GM23338 (cell line): ENCODE results near the gene RUNX1. TPM values are rescaled to one million over a fixed set of nuclear protein-coding genes. Genes with fewer than 3 reads are reported as not detected.

ENCODE experiments used
- ATAC-seq: fragments of 200-7000 bp; cut with Tn5 transposase; 3 replicates; pipeline ENCODE4 v1.9.1; 2020
- DNase-seq: peaks from one replicate; pipeline ENCODE4 v3.0.0-alpha.2; 2015; ENCODE audit warnings: low spot score
- H2AFZ ChIP-seq: fragments of 200-600 bp; sonication (generic); 2 replicates; pipeline ENCODE4 v1.8.0; 2016; ENCODE audit warnings: antibody characterized with exemption, mild to moderate bottlenecking, moderate library complexity
- H3F3A ChIP-seq: fragments of 200-600 bp; sonication (generic); replicated peaks from 2 replicates; pipeline ENCODE4 v1.8.0; 2017; ENCODE audit warnings: antibody characterized with exemption, mixed run types, low read depth
- H3K27ac ChIP-seq: fragments of 200-600 bp; sonication (generic); 2 replicates; pipeline ENCODE4 v1.6.1; 2016; ENCODE audit warnings: low read depth
- H3K27me3 ChIP-seq: fragments of 200-600 bp; sonication (generic); 2 replicates; pipeline ENCODE4 v1.8.0; 2016; ENCODE audit warnings: mild to moderate bottlenecking, mixed run types, moderate library complexity; ENCODE audit not compliant: insufficient read depth
- H3K36me3 ChIP-seq: fragments of 200-600 bp; sonication (generic); 2 replicates; pipeline ENCODE4 v1.8.0; 2016; ENCODE audit warnings: mild to moderate bottlenecking; ENCODE audit not compliant: insufficient read depth
- H3K4me1 ChIP-seq: fragments of 200-600 bp; sonication (generic); 2 replicates; pipeline ENCODE4 v1.8.0; 2016; ENCODE audit warnings: mild to moderate bottlenecking, moderate library complexity; ENCODE audit not compliant: insufficient read depth
- H3K4me2 ChIP-seq: fragments of 200-600 bp; sonication (generic); 2 replicates; pipeline ENCODE4 v1.7.1; 2017; ENCODE audit warnings: mixed run types
- H3K4me3 ChIP-seq: fragments of 200-600 bp; sonication (generic); 2 replicates; pipeline ENCODE4 v1.6.1; 2016; ENCODE audit warnings: mixed run types
- H3K79me2 ChIP-seq: fragments of 200-600 bp; sonication (generic); replicated peaks from 2 replicates; pipeline ENCODE4 v1.8.0; 2017; ENCODE audit warnings: mild to moderate bottlenecking; ENCODE audit not compliant: insufficient read depth
- H3K9me2 ChIP-seq: fragments of 200-600 bp; sonication (generic); 2 replicates; pipeline ENCODE4 v1.8.0; 2017; ENCODE audit not compliant: insufficient read depth
- H4K20me1 ChIP-seq: fragments of 200-600 bp; sonication (generic); replicated peaks from 2 replicates; pipeline ENCODE4 v1.8.0; 2017; ENCODE audit warnings: mild to moderate bottlenecking; ENCODE audit not compliant: insufficient read depth
- H3K27ac Mint-ChIP-seq: 2 replicates; pipeline ENCODE4 v1.8.0; 2020; ENCODE audit warnings: inconsistent platforms, mild to moderate bottlenecking, moderate library complexity, mixed read lengths
- H3K27me3 Mint-ChIP-seq: 3 replicates; pipeline ENCODE4 v1.8.0; 2022; ENCODE audit warnings: low read depth, mild to moderate bottlenecking, moderate library complexity, mixed read lengths, inconsistent platforms; ENCODE audit not compliant: insufficient read depth, poor library complexity
- H3K36me3 Mint-ChIP-seq: 3 replicates; pipeline ENCODE4 v1.8.0; 2021; ENCODE audit warnings: low read depth, mild to moderate bottlenecking, inconsistent platforms, moderate library complexity, mixed read lengths
- H3K4me1 Mint-ChIP-seq: 3 replicates; pipeline ENCODE4 v1.8.0; 2020; ENCODE audit warnings: mild to moderate bottlenecking, inconsistent platforms, mixed read lengths
- H3K4me3 Mint-ChIP-seq: 3 replicates; pipeline ENCODE4 v1.8.0; 2021; ENCODE audit warnings: moderate library complexity, mild to moderate bottlenecking, inconsistent platforms, mixed read lengths
- H3K9me3 Mint-ChIP-seq: 3 replicates; pipeline ENCODE4 v1.8.0; 2020; ENCODE audit warnings: moderate library complexity, mild to moderate bottlenecking, inconsistent platforms, mixed read lengths
- CREB1 ChIP-seq: fragments of 250-450 bp; sonication (Bioruptor Pico); IDR thresholded peaks from 2 replicates; pipeline ENCODE4 v1.5.0; 2020; ENCODE audit warnings: low read depth, mild to moderate bottlenecking, moderate library complexity
- CTCF ChIP-seq, 2 experiments: fragments of 200-600 bp in 1 of 2; sonication (generic) in 1 of 2; conservative IDR thresholded peaks; 2 replicates each; pipeline versions ENCODE4 v1.5.1 to v1.6.1; 2016 to 2017; ENCODE audit warnings: antibody characterized with exemption in 2 of 2, low read depth in 2 of 2, mild to moderate bottlenecking in 2 of 2, moderate library complexity in 1 of 2
- ETS1 ChIP-seq: IDR thresholded peaks from 2 replicates; pipeline ENCODE4 v1.6.1; 2016; ENCODE audit warnings: antibody characterized with exemption
- EZH2 ChIP-seq: fragments of 200-600 bp; sonication (generic); IDR thresholded peaks from one replicate; pipeline ENCODE4 v1.8.0; 2017; ENCODE audit warnings: antibody characterized with exemption, mild to moderate bottlenecking, low read depth; ENCODE audit not compliant: unreplicated experiment
- EZH2phosphoT487 ChIP-seq: fragments of 200-600 bp; sonication (generic); IDR thresholded peaks from one replicate; pipeline ENCODE4 v1.8.1; 2018; ENCODE audit warnings: antibody characterized with exemption; ENCODE audit not compliant: unreplicated experiment
- JUNB ChIP-seq: IDR thresholded peaks from one replicate; pipeline ENCODE4 v1.6.1; 2016; ENCODE audit warnings: antibody characterized with exemption; ENCODE audit not compliant: unreplicated experiment
- NANOG ChIP-seq: IDR thresholded peaks from 2 replicates; pipeline ENCODE4 v1.6.1; 2016; ENCODE audit warnings: antibody characterized with exemption, borderline replicate concordance
- POLR2AphosphoS5 ChIP-seq: IDR thresholded peaks from 2 replicates; pipeline ENCODE4 v1.6.1; 2016; ENCODE audit warnings: antibody characterized with exemption, low read depth
- STAT1 ChIP-seq: IDR thresholded peaks from one replicate; pipeline ENCODE4 v1.6.1; 2016; ENCODE audit warnings: antibody characterized with exemption; ENCODE audit not compliant: unreplicated experiment
- ZNF114 ChIP-seq: fragments of 250-450 bp; sonication (Bioruptor Pico); IDR thresholded peaks from 2 replicates; pipeline ENCODE4 v1.5.0; 2020; ENCODE audit warnings: mild to moderate bottlenecking, moderate library complexity
- ZNF331 ChIP-seq: fragments of 250-450 bp; sonication (Bioruptor Pico); IDR thresholded peaks from 2 replicates; pipeline ENCODE4 v1.5.0; 2020; ENCODE audit warnings: low read depth, mild to moderate bottlenecking, moderate library complexity
- ZNF462 ChIP-seq: fragments of 250-450 bp; sonication (Bioruptor Pico); IDR thresholded peaks from 2 replicates; pipeline ENCODE4 v1.5.0; 2020; ENCODE audit warnings: mild to moderate bottlenecking, moderate library complexity
- polyA plus RNA-seq: library from polyadenylated mRNA; unstranded; fragments of >200 nt; fragmentation: Nextera tagmentation; extraction: Ambion mirVana; gene quantifications from 2 replicates; pipeline ENCODE4 v1.2.1, GENCODE V29; 2016
- total RNA-seq: library from RNA; depleted of rRNA; stranded (reverse); fragments of >200 nt; shearing (Covaris generic); gene quantifications from 2 replicates; pipeline ENCODE4 v1.2.3, GENCODE V29; 2014
- TF ChIP-seq, protein P1 (sequence below): IDR thresholded peaks from one replicate; pipeline ENCODE4 v1.6.1; 2018; ENCODE audit warnings: antibody characterized with exemption; ENCODE audit not compliant: unreplicated experiment

RUNX1 gene
- total and polyA plus RNA-seq, 2 experiments from 2014 or later = 0.29 to 1.1 TPM

DNA sequence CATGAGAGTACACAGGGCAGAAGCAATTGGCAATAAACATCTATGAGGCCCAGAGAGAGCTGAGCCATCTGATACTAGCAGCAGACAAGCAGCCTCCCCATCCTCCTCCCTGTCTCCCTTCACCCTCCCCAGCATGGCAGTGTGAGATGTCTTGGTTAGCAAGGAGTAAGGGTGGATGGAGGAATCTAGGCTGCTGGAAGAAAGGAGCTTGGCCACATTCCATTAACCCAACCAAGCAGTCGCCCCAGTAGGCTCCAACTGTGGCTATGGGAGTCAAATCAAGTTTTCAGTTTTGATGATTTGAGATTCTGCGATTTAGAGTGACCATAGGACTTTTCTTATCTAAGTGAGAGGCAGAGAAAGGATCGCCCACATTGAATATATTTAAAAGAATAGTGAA, 12.9 kb upstream of the RUNX1 start:
- no peak for DNase-seq
- peaks cover 4% of the 10 kb centered on the region; the same call in 2 of the 3 replicates for H3K4me1 Mint-ChIP-seq
- no peaks in the 10 kb centered on the region for H4K20me1 ChIP-seq
- no peaks in the 10 kb centered on the region for H3K36me3 ChIP-seq
- H3K4me1 ChIP-seq = no peaks in the 10 kb centered on the region; the same call in 1 of the 2 replicates
- TF ChIP-seq ZNF462 = no peak
- TF ChIP-seq POLR2AphosphoS5 = no peak
- no peak for TF ChIP-seq ZNF114 (CRISPR knock-in tag)
- no peak for TF ChIP-seq ZNF331 (CRISPR knock-in tag)
- no peak for TF ChIP-seq ETS1
- no peak for TF ChIP-seq EZH2
- TF ChIP-seq JUNB = no peak
- no peak for TF ChIP-seq CREB1 (CRISPR knock-in tag)
- no peak for TF ChIP-seq NANOG
- no peak for TF ChIP-seq CTCF (conservative IDR thresholded peaks at IDR 0.05; ENCODE audit: low read depth in 2 of 2)
- TF ChIP-seq STAT1 = no peak
- TF ChIP-seq EZH2phosphoT487 = no peak
- TF ChIP-seq, protein P1, sequence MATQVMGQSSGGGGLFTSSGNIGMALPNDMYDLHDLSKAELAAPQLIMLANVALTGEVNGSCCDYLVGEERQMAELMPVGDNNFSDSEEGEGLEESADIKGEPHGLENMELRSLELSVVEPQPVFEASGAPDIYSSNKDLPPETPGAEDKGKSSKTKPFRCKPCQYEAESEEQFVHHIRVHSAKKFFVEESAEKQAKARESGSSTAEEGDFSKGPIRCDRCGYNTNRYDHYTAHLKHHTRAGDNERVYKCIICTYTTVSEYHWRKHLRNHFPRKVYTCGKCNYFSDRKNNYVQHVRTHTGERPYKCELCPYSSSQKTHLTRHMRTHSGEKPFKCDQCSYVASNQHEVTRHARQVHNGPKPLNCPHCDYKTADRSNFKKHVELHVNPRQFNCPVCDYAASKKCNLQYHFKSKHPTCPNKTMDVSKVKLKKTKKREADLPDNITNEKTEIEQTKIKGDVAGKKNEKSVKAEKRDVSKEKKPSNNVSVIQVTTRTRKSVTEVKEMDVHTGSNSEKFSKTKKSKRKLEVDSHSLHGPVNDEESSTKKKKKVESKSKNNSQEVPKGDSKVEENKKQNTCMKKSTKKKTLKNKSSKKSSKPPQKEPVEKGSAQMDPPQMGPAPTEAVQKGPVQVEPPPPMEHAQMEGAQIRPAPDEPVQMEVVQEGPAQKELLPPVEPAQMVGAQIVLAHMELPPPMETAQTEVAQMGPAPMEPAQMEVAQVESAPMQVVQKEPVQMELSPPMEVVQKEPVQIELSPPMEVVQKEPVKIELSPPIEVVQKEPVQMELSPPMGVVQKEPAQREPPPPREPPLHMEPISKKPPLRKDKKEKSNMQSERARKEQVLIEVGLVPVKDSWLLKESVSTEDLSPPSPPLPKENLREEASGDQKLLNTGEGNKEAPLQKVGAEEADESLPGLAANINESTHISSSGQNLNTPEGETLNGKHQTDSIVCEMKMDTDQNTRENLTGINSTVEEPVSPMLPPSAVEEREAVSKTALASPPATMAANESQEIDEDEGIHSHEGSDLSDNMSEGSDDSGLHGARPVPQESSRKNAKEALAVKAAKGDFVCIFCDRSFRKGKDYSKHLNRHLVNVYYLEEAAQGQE = no peak
- H3K4me2 ChIP-seq = no peak overlapping the region
- ATAC-seq = no peak
- no peak overlapping the region for H3K27ac Mint-ChIP-seq
- no peaks in the 10 kb centered on the region for H3K36me3 Mint-ChIP-seq
- no peaks in the 10 kb centered on the region for H3K27me3 Mint-ChIP-seq
- H3K79me2 ChIP-seq = no peaks in the 10 kb centered on the region
- 0 out of 2 replicates have a peak, but pooled peaks cover 8% of the 10 kb centered on the region for H3K9me2 ChIP-seq
- H3F3A ChIP-seq = no peaks in the 10 kb centered on the region
- H2AFZ ChIP-seq = no peak overlapping the region
- H3K4me3 Mint-ChIP-seq = no peak overlapping the region
- no peaks in the 10 kb centered on the region for H3K9me3 Mint-ChIP-seq
- no peak overlapping the region for H3K4me3 ChIP-seq
- no peak overlapping the region for H3K27ac ChIP-seq
- H3K27me3 ChIP-seq = no peaks in the 10 kb centered on the region
